ENCODE results near the gene AP5B1. TPM values are rescaled to one million over a fixed set of nuclear protein-coding genes. Genes with fewer than 3 reads are reported as not detected.
A peak's percentile ranks its signal among the peaks of the same experiment; 100 is the strongest.

Gene AP5B1, protein sequence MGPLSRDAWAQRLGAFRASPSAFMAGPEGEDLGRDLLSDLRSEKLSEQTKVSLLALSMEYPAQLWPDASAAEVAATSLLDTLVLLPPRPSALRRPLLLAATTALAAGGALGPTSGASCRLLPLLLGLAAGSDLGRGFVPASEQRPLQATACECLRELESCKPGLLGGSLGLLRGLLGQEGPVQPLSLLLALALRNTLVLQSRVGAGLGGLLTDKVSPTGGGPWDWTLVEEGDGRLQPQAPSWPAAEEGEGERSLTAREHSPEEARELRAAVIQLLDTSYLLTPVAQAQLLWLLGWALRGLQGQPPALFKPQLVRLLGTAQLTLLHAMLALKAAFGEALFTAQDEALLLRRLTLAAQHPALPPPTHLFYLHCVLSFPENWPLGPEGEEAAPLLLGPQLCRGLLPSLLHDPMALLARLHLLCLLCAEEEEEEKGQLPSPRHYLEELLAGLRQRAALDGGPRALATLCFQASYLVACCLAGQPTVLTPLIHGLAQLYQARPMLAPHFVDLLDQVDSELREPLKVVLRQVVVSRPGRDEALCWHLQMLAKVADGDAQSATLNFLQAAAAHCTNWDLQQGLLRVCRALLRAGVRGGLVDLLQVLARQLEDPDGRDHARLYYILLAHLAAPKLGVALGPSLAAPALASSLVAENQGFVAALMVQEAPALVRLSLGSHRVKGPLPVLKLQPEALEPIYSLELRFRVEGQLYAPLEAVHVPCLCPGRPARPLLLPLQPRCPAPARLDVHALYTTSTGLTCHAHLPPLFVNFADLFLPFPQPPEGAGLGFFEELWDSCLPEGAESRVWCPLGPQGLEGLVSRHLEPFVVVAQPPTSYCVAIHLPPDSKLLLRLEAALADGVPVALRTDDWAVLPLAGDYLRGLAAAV
- total RNA-seq (2014; rRNA removed; shearing (Covaris generic)) (10.2 and 12.9 TPM in 2 replicates), total RNA-seq (2022) (23.9 and 25.6 TPM in 2 replicates), Bru-seq, nascent RNA (percentile 57 among the genes with signal in this experiment), BruChase-seq, experiment 1, labeled RNA remaining after a 6-hour chase (percentile 70 among the genes with signal in this experiment), BruChase-seq, experiment 2, labeled RNA remaining after a 2-hour chase (percentile 87 among the genes with signal in this experiment)
- long read RNA-seq, full-length matches to known transcripts, result 33 of 60 reads
- long read RNA-seq, partial matches to known transcripts, result 0 of 60 reads
- long read RNA-seq, other reads (novel, unspliced or antisense), result 27 of 60 reads

DNA sequence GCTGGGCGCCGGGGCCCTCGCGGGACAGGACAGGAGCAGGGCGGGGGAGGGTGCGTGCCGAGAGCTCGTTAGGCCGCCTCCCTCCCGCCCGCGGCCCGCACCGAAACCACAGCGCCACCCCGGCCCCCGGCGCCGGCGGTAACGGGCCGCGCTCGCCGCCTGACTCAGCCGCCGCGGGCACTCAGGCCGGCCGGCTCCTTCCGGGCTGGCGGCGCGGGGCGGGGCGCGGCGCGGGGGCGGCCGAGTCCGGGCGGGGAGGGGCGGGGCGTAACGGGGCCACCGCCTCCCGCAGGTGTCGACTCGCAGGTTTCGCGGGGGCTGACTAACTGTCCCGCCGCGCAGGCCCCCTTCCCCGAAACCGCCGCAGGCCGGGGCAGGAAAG lies at the start of gene AP5B1:
Gene AP5B1 (minus strand): TSS at position 207 of the 382 bp plus-strand sequence. CDS start 385 bp downstream, outside the sequence.
- Histone ChIP-seq H4K20me1 (ENCODE audit: insufficient read depth, low read length) (peaks cover 5% of the 10 kb centered on the region; the same call in 1 of the 2 replicates), H3K27ac (ENCODE audit: low read depth, low read length, poor library complexity, severe bottlenecking) (peak within 1 kb of the TSS; percentile 23), H3K79me2 (ENCODE audit: insufficient read depth, low read depth, low read length) (no peaks in the 10 kb centered on the region), H3K36me3 (ENCODE audit: insufficient read depth, low read length) (peaks cover 3% of the 10 kb centered on the region; the same call in 1 of the 2 replicates), H3K9me3 (ENCODE audit: low read length) (no peaks in the 10 kb centered on the region), H3K4me2 (ENCODE audit: low read length) (peak within 1 kb of the TSS; percentile 81), H3K4me1 (ENCODE audit: insufficient read depth, low read length, poor library complexity, severe bottlenecking) (peaks cover 6% of the 10 kb centered on the region), H2AFZ (ENCODE audit: low read length) (peak within 1 kb of the TSS; percentile 50), H3K9me2 (ENCODE audit: insufficient read depth, low read length) (no peaks in the 10 kb centered on the region), H3K4me3 (ENCODE audit: low read depth, low read length, poor library complexity, severe bottlenecking) (peak within 1 kb of the TSS; percentile 80)
- no TSS peak for BruUV-seq (replicated peaks)
- intact Hi-C loops (cut with micrococcal nuclease; ENCODE audit: unreplicated experiment), result loop anchor here (1.0 to 2.0 kb wide), 4 partner anchors 22 to 208 kb away; no protein-coding TSS in a partner anchor
- ChIA-PET POLR2A (interaction anchor here (1.1 kb wide), 1 partner anchor 110 kb away, joined by 6 read pairs; the partner anchor contains the start of gene CCDC85B), CTCF (ENCODE audit: unreplicated experiment) (interaction anchor here (0.6 to 0.7 kb wide), 2 partner anchors 68 to 103 kb away, joined by 3 to 4 read pairs; partner anchors contain the start of gene KAT5)
- peak; percentile 75 for DNase-seq (ENCODE audit: low spot score)
- TF ChIP-seq, protein P1, sequence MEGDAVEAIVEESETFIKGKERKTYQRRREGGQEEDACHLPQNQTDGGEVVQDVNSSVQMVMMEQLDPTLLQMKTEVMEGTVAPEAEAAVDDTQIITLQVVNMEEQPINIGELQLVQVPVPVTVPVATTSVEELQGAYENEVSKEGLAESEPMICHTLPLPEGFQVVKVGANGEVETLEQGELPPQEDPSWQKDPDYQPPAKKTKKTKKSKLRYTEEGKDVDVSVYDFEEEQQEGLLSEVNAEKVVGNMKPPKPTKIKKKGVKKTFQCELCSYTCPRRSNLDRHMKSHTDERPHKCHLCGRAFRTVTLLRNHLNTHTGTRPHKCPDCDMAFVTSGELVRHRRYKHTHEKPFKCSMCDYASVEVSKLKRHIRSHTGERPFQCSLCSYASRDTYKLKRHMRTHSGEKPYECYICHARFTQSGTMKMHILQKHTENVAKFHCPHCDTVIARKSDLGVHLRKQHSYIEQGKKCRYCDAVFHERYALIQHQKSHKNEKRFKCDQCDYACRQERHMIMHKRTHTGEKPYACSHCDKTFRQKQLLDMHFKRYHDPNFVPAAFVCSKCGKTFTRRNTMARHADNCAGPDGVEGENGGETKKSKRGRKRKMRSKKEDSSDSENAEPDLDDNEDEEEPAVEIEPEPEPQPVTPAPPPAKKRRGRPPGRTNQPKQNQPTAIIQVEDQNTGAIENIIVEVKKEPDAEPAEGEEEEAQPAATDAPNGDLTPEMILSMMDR (conservative IDR thresholded peaks at IDR 0.05; ENCODE audit: low read length), result no peak
- TF ChIP-seq EZH2phosphoT487 (IDR thresholded peaks at IDR 0.05; ENCODE audit: borderline replicate concordance, low read depth, low read length), result no peak

DNA sequence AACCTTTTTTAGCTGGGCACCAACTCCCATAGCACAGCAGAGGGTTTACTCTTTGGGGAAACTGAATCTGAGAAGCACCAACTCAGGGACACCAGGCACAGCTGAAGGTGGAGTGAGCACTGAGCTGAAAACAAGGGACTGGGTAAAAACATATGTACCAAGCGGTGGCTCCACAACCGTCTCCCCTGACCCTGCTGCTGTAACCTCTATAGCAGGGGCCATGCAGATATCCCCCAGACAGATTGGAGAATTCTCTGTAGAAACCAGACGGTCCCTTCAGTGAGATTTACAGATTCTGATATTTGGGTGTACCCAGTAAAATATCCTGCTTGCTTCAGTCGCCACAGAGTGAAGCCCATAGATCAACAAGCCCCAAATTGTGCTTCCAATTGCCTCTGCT lies 48.7 kb upstream of the AP5B1 start:
- Histone ChIP-seq H3K9me2 (ENCODE audit: insufficient read depth, low read length) (no peaks in the 10 kb centered on the region), H3K27ac (ENCODE audit: low read depth, low read length, poor library complexity, severe bottlenecking) (no peak overlapping the region), H3K36me3 (ENCODE audit: insufficient read depth, low read length) (no peaks in the 10 kb centered on the region), H3K4me1 (ENCODE audit: insufficient read depth, low read length, poor library complexity, severe bottlenecking) (no peaks in the 10 kb centered on the region), H3K4me3 (ENCODE audit: low read depth, low read length, poor library complexity, severe bottlenecking) (no peak overlapping the region), H3K79me2 (ENCODE audit: insufficient read depth, low read depth, low read length) (no peaks in the 10 kb centered on the region), H3K9me3 (ENCODE audit: low read length) (no peaks in the 10 kb centered on the region), H4K20me1 (ENCODE audit: insufficient read depth, low read length) (no peaks in the 10 kb centered on the region), H3K4me2 (ENCODE audit: low read length) (no peak overlapping the region), H2AFZ (ENCODE audit: low read length) (no peak overlapping the region)
- CTCF ChIA-PET (ENCODE audit: unreplicated experiment), result no interaction called here
- intact Hi-C loops (cut with micrococcal nuclease; ENCODE audit: unreplicated experiment), result no loop called here
- no peak for TF ChIP-seq EZH2phosphoT487 (IDR thresholded peaks at IDR 0.05; ENCODE audit: borderline replicate concordance, low read depth, low read length)
- POLR2A ChIA-PET, result interaction anchor here (0.9 to 1.1 kb wide), 2 partner anchors 12 to 206 kb away, joined by 4 to 5 read pairs; no protein-coding TSS in a partner anchor
- no TSS peak for BruUV-seq (replicated peaks)
- no peak for DNase-seq (ENCODE audit: low spot score)
